Measurements from ENCODE around the gene TUBA1A. TPM values are rescaled to one million over a fixed set of nuclear protein-coding genes. Genes with fewer than 3 reads are reported as not detected.

Gene TUBA1A
- total and polyA plus RNA-seq, 2 experiments from 2014 or later, result 189 to 424 TPM

DNA sequence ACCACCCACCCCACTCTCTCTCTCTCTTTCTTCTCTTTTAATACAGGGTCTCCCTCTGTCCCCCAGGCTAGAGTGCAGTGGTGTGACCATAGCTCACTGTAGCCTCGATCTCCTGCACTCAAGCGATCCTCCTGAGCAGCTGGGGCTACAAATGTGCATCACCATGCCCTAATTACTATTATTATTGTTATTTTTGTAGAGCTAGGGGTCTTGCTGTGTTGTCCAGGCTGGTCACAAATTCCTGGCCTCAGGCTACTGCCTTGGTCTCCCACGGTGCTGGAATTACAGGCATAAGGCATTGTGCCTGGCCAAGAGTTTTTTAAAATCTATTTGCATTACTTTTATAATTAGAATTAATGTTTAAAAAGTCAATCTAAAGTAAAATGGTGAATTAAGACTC lies 34.7 kb downstream of the TUBA1A start:
- Mint-ChIP-seq H3K4me1 (no peaks in the 10 kb centered on the region), H3K4me3 (no peak overlapping the region), H3K27me3 (ENCODE audit: insufficient read depth, low read depth, poor library complexity) (peaks cover 5% of the 10 kb centered on the region), H3K36me3 (ENCODE audit: low read depth) (no peaks in the 10 kb centered on the region), H3K27ac (no peak overlapping the region), H3K9me3 (no peaks in the 10 kb centered on the region)
- ATAC-seq, result no peak
- TF ChIP-seq CREB1 (CRISPR knock-in tag; IDR thresholded peaks at IDR 0.05; ENCODE audit: low read depth) (no peak), ZNF114 (CRISPR knock-in tag; IDR thresholded peaks at IDR 0.05) (no peak), STAT1 (IDR thresholded peaks at IDR 0.05; ENCODE audit: unreplicated experiment) (no peak), NANOG (IDR thresholded peaks at IDR 0.05; ENCODE audit: borderline replicate concordance) (no peak), EZH2 (IDR thresholded peaks at IDR 0.05; ENCODE audit: low read depth, unreplicated experiment) (no peak), EZH2phosphoT487 (IDR thresholded peaks at IDR 0.05; ENCODE audit: unreplicated experiment) (no peak)
- TF ChIP-seq, protein P1, sequence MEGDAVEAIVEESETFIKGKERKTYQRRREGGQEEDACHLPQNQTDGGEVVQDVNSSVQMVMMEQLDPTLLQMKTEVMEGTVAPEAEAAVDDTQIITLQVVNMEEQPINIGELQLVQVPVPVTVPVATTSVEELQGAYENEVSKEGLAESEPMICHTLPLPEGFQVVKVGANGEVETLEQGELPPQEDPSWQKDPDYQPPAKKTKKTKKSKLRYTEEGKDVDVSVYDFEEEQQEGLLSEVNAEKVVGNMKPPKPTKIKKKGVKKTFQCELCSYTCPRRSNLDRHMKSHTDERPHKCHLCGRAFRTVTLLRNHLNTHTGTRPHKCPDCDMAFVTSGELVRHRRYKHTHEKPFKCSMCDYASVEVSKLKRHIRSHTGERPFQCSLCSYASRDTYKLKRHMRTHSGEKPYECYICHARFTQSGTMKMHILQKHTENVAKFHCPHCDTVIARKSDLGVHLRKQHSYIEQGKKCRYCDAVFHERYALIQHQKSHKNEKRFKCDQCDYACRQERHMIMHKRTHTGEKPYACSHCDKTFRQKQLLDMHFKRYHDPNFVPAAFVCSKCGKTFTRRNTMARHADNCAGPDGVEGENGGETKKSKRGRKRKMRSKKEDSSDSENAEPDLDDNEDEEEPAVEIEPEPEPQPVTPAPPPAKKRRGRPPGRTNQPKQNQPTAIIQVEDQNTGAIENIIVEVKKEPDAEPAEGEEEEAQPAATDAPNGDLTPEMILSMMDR (conservative IDR thresholded peaks at IDR 0.05; ENCODE audit: low read depth in 2 of 2), result no peak
- TF ChIP-seq, protein P2, sequence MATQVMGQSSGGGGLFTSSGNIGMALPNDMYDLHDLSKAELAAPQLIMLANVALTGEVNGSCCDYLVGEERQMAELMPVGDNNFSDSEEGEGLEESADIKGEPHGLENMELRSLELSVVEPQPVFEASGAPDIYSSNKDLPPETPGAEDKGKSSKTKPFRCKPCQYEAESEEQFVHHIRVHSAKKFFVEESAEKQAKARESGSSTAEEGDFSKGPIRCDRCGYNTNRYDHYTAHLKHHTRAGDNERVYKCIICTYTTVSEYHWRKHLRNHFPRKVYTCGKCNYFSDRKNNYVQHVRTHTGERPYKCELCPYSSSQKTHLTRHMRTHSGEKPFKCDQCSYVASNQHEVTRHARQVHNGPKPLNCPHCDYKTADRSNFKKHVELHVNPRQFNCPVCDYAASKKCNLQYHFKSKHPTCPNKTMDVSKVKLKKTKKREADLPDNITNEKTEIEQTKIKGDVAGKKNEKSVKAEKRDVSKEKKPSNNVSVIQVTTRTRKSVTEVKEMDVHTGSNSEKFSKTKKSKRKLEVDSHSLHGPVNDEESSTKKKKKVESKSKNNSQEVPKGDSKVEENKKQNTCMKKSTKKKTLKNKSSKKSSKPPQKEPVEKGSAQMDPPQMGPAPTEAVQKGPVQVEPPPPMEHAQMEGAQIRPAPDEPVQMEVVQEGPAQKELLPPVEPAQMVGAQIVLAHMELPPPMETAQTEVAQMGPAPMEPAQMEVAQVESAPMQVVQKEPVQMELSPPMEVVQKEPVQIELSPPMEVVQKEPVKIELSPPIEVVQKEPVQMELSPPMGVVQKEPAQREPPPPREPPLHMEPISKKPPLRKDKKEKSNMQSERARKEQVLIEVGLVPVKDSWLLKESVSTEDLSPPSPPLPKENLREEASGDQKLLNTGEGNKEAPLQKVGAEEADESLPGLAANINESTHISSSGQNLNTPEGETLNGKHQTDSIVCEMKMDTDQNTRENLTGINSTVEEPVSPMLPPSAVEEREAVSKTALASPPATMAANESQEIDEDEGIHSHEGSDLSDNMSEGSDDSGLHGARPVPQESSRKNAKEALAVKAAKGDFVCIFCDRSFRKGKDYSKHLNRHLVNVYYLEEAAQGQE (IDR thresholded peaks at IDR 0.05; ENCODE audit: unreplicated experiment), result no peak
- TF ChIP-seq, protein P3, sequence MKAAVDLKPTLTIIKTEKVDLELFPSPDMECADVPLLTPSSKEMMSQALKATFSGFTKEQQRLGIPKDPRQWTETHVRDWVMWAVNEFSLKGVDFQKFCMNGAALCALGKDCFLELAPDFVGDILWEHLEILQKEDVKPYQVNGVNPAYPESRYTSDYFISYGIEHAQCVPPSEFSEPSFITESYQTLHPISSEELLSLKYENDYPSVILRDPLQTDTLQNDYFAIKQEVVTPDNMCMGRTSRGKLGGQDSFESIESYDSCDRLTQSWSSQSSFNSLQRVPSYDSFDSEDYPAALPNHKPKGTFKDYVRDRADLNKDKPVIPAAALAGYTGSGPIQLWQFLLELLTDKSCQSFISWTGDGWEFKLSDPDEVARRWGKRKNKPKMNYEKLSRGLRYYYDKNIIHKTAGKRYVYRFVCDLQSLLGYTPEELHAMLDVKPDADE (IDR thresholded peaks at IDR 0.05), result no peak
- no peaks in the 10 kb centered on the region for H3F3A ChIP-seq (replicated peaks; ENCODE audit: low read depth)
- no peaks in the 10 kb centered on the region for H4K20me1 ChIP-seq (replicated peaks; ENCODE audit: insufficient read depth)
- H3K4me2 ChIP-seq, result no peak overlapping the region
- no peaks in the 10 kb centered on the region for H3K36me3 ChIP-seq (ENCODE audit: insufficient read depth)
- H3K27ac ChIP-seq (ENCODE audit: low read depth), result no peak overlapping the region
- no peaks in the 10 kb centered on the region for H3K4me1 ChIP-seq (ENCODE audit: insufficient read depth)
- H3K27me3 ChIP-seq (ENCODE audit: insufficient read depth), result no peaks in the 10 kb centered on the region
- DNase-seq (ENCODE audit: low spot score), result no peak
- no peaks in the 10 kb centered on the region for H3K9me2 ChIP-seq (ENCODE audit: insufficient read depth)
- H3K4me3 ChIP-seq, result no peak overlapping the region
- H3K79me2 ChIP-seq (replicated peaks; ENCODE audit: insufficient read depth), result no peaks in the 10 kb centered on the region
- no peak overlapping the region for H2AFZ ChIP-seq

DNA sequence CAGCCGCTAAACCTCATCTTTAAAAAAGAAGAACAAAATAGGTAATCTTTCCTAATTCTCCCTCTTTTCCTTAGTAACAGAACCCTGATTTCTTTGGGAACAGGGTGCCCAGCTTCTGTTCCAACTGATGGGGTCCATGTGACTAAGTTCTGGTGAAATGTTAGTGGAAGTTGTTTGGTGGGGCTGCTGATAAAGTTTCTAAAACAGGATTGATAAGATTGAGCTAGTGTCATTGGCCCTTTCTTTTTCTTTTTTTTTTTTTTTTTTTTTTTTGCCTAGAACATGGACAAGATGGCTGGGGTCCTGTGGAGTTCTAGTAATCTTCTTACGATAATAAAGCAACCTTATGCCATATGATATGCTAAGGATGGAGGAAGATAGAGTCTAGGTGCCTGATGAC lies 41.5 kb downstream of the TUBA1A start:
- no peak overlapping the region for H3K4me2 ChIP-seq
- H3K9me2 ChIP-seq (ENCODE audit: insufficient read depth), result no peaks in the 10 kb centered on the region
- no peaks in the 10 kb centered on the region for H3K36me3 ChIP-seq (ENCODE audit: insufficient read depth)
- H2AFZ ChIP-seq, result no peak overlapping the region
- no peak for TF ChIP-seq EZH2 (IDR thresholded peaks at IDR 0.05; ENCODE audit: low read depth, unreplicated experiment)
- TF ChIP-seq NANOG (IDR thresholded peaks at IDR 0.05; ENCODE audit: borderline replicate concordance), result no peak
- TF ChIP-seq, protein P1 (conservative IDR thresholded peaks at IDR 0.05; ENCODE audit: low read depth in 2 of 2), result no peak
- no peak overlapping the region for H3K4me3 Mint-ChIP-seq
- no peaks in the 10 kb centered on the region for H3K36me3 Mint-ChIP-seq (ENCODE audit: low read depth)
- no peak overlapping the region for H3K27ac ChIP-seq (ENCODE audit: low read depth)
- no peak overlapping the region for H3K27ac Mint-ChIP-seq
- no peaks in the 10 kb centered on the region for H3K27me3 ChIP-seq (ENCODE audit: insufficient read depth)
- no peaks in the 10 kb centered on the region for H4K20me1 ChIP-seq (replicated peaks; ENCODE audit: insufficient read depth)
- H3K4me1 ChIP-seq (ENCODE audit: insufficient read depth), result no peaks in the 10 kb centered on the region
- no peak overlapping the region for H3K4me3 ChIP-seq
- DNase-seq (ENCODE audit: low spot score) (no peak), ATAC-seq (no peak)
- no peaks in the 10 kb centered on the region for H3K4me1 Mint-ChIP-seq
- H3K9me3 Mint-ChIP-seq, result no peaks in the 10 kb centered on the region
- no peaks in the 10 kb centered on the region for H3F3A ChIP-seq (replicated peaks; ENCODE audit: low read depth)
- no peaks in the 10 kb centered on the region for H3K79me2 ChIP-seq (replicated peaks; ENCODE audit: insufficient read depth)
- peaks cover 2% of the 10 kb centered on the region for H3K27me3 Mint-ChIP-seq (ENCODE audit: insufficient read depth, low read depth, poor library complexity)

Measured in GM23338 (cell line).